ENCODE results near the gene INSC. TPM values are rescaled to one million over a fixed set of nuclear protein-coding genes. Genes with fewer than 3 reads are reported as not detected.
A peak's percentile ranks its signal among the peaks of the same experiment; 100 is the strongest.

INSC gene
- total RNA-seq, 1 donor from 2014 or later: 0.53 TPM

GRCh38 chr11:15182372-15182771 is 67.6 kb downstream of the INSC start:
- Histone ChIP-seq H3K27me3 (ENCODE audit: control insufficient read depth, insufficient read depth, low read length) (no peaks in the 10 kb centered on the region), H3K4me3 (ENCODE audit: low read depth, low read length) (no peak overlapping the region), H3K36me3 (ENCODE audit: control insufficient read depth, insufficient read depth, low read length) (no peaks in the 10 kb centered on the region)
- no peak for FAIRE-seq
- no peak for TF ChIP-seq CTCF (IDR thresholded peaks at IDR 0.05; ENCODE audit: insufficient read depth, low read length, severe bottlenecking)
- DNase-seq (ENCODE audit: low read depth): no peak

GRCh38 chr11:15185021-15185420 is 70.3 kb downstream of the INSC start:
- Histone ChIP-seq H3K4me3 (ENCODE audit: low read depth, low read length) (no peak overlapping the region), H3K36me3 (ENCODE audit: control insufficient read depth, insufficient read depth, low read length) (no peaks in the 10 kb centered on the region), H3K27me3 (ENCODE audit: control insufficient read depth, insufficient read depth, low read length) (no peaks in the 10 kb centered on the region)
- FAIRE-seq (no peak), DNase-seq (ENCODE audit: low read depth) (peak; percentile 62)
- no peak for TF ChIP-seq CTCF (IDR thresholded peaks at IDR 0.05; ENCODE audit: insufficient read depth, low read length, severe bottlenecking)

- Histone ChIP-seq H3K27me3 (ENCODE audit: control insufficient read depth, insufficient read depth, low read length) (no peaks in the 10 kb centered on the region), H3K36me3 (ENCODE audit: control insufficient read depth, insufficient read depth, low read length) (no peaks in the 10 kb centered on the region), H3K4me3 (ENCODE audit: low read depth, low read length) (no peak overlapping the region)
- DNase-seq (ENCODE audit: low read depth) (no peak), FAIRE-seq (no peak)
- no peak for TF ChIP-seq CTCF (IDR thresholded peaks at IDR 0.05; ENCODE audit: insufficient read depth, low read length, severe bottlenecking)
Measured at GRCh38 chr11:15186146-15186545, 71.4 kb downstream of the INSC start.

GRCh38 chr11:15189189-15189588 is 74.5 kb downstream of the INSC start:
- H3K4me3 ChIP-seq (ENCODE audit: low read depth, low read length): no peak overlapping the region
- no peak for FAIRE-seq

GRCh38 chr11:15189641-15190365 is 75.1 kb downstream of the INSC start:
- Histone ChIP-seq H3K36me3 (ENCODE audit: control insufficient read depth, insufficient read depth, low read length) (no peaks in the 10 kb centered on the region), H3K27me3 (ENCODE audit: control insufficient read depth, insufficient read depth, low read length) (no peaks in the 10 kb centered on the region), H3K4me3 (ENCODE audit: low read depth, low read length) (no peak overlapping the region)
- no peak for TF ChIP-seq CTCF (IDR thresholded peaks at IDR 0.05; ENCODE audit: insufficient read depth, low read length, severe bottlenecking)
- FAIRE-seq: no peak
- DNase-seq (ENCODE audit: low read depth): peak; percentile 52

More at GRCh38 chr11:15189189-15189588, 74.5 kb downstream of the INSC start:
- TF ChIP-seq CTCF (IDR thresholded peaks at IDR 0.05; ENCODE audit: insufficient read depth, low read length, severe bottlenecking): no peak
- H3K27me3 ChIP-seq (ENCODE audit: control insufficient read depth, insufficient read depth, low read length): no peaks in the 10 kb centered on the region
- H3K36me3 ChIP-seq (ENCODE audit: control insufficient read depth, insufficient read depth, low read length): no peaks in the 10 kb centered on the region
- no peak for DNase-seq (ENCODE audit: low read depth)

- Histone ChIP-seq H3K36me3 (ENCODE audit: control insufficient read depth, insufficient read depth, low read length) (no peaks in the 10 kb centered on the region), H3K27me3 (ENCODE audit: control insufficient read depth, insufficient read depth, low read length) (no peaks in the 10 kb centered on the region), H3K4me3 (ENCODE audit: low read depth, low read length) (no peak overlapping the region)
- no peak for TF ChIP-seq CTCF (IDR thresholded peaks at IDR 0.05; ENCODE audit: insufficient read depth, low read length, severe bottlenecking)
- DNase-seq (ENCODE audit: low read depth): no peak
- no peak for FAIRE-seq
Measured at GRCh38 chr11:15190611-15191010, 75.9 kb downstream of the INSC start.
